Trophoblast cell (in vitro differentiated cells and primary cell): ENCODE results near the gene RRH.

Experiments
- DNase-seq, 2 donors: peaks; one replicate each; pipeline ENCODE4 v3.0.0-alpha.2; 2016
- H2AFZ ChIP-seq: 2 replicates; pipeline ENCODE4 v1.6.1; 2013; ENCODE audit warnings: low read length, moderate library complexity, mild to moderate bottlenecking; ENCODE audit not compliant: insufficient read depth, poor library complexity
- H2AK5ac ChIP-seq: 2 replicates; pipeline ENCODE4 v1.6.1; 2013; ENCODE audit warnings: mild to moderate bottlenecking, low read length
- H2BK120ac ChIP-seq: 2 replicates; pipeline ENCODE4 v1.6.1; 2013; ENCODE audit warnings: low read length, mild to moderate bottlenecking, moderate library complexity; ENCODE audit not compliant: insufficient read depth, poor library complexity
- H2BK12ac ChIP-seq: 2 replicates; pipeline ENCODE4 v1.6.1; 2013; ENCODE audit warnings: mild to moderate bottlenecking, low read length, moderate library complexity
- H2BK5ac ChIP-seq: 2 replicates; pipeline ENCODE4 v1.6.1; 2013; ENCODE audit warnings: low read length, low read depth, moderate library complexity, mild to moderate bottlenecking; ENCODE audit not compliant: poor library complexity
- H3K14ac ChIP-seq: 2 replicates; pipeline ENCODE4 v1.6.1; 2013; ENCODE audit warnings: mild to moderate bottlenecking, low read length
- H3K18ac ChIP-seq: 2 replicates; pipeline ENCODE4 v1.6.1; 2013; ENCODE audit warnings: mild to moderate bottlenecking, low read length
- H3K23ac ChIP-seq: 2 replicates; pipeline ENCODE4 v1.6.1; 2013; ENCODE audit warnings: low read length
- H3K27ac ChIP-seq: 2 replicates; pipeline ENCODE4 v1.5.1; 2013; ENCODE audit warnings: low read depth, mild to moderate bottlenecking, inconsistent platforms, low read length, moderate library complexity
- H3K27me3 ChIP-seq: 2 replicates; pipeline ENCODE4 v1.6.1; 2013; ENCODE audit warnings: inconsistent platforms, mild to moderate bottlenecking, low read length, moderate library complexity; ENCODE audit not compliant: insufficient read depth
- H3K36me3 ChIP-seq, 2 experiments: 1 replicate in 1 of 2; 2 replicates in 1 of 2; pipeline ENCODE4 v1.6.1; 2013; ENCODE audit warnings: low read length in 2 of 2, mild to moderate bottlenecking in 2 of 2, moderate library complexity in 1 of 2; ENCODE audit not compliant: insufficient read depth in 2 of 2, control insufficient read depth in 1 of 2
- H3K4ac ChIP-seq: 2 replicates; pipeline ENCODE4 v1.6.1; 2013; ENCODE audit warnings: low read depth, mild to moderate bottlenecking, low read length, moderate library complexity
- H3K4me1 ChIP-seq, 2 experiments: 1 replicate in 1 of 2; 2 replicates in 1 of 2; pipeline ENCODE4 v1.6.1; 2013; ENCODE audit warnings: low read length in 2 of 2, mild to moderate bottlenecking in 2 of 2, moderate library complexity in 1 of 2; ENCODE audit not compliant: insufficient read depth in 2 of 2, control insufficient read depth in 1 of 2
- H3K4me2 ChIP-seq: 2 replicates; pipeline ENCODE4 v1.6.1; 2013; ENCODE audit warnings: inconsistent platforms, mild to moderate bottlenecking, low read length, moderate library complexity
- H3K4me3 ChIP-seq: 2 replicates; pipeline ENCODE4 v1.5.1; 2013; ENCODE audit warnings: mild to moderate bottlenecking, low read depth, low read length, inconsistent platforms
- H3K79me1 ChIP-seq: one replicate; pipeline ENCODE4 v1.6.1; 2013; ENCODE audit warnings: low read length
- H3K79me2 ChIP-seq: 2 replicates; pipeline ENCODE4 v1.6.1; 2013; ENCODE audit warnings: low read length, mild to moderate bottlenecking; ENCODE audit not compliant: control insufficient read depth, insufficient read depth, poor library complexity
- H3K9ac ChIP-seq: 2 replicates; pipeline ENCODE4 v1.6.1; 2013; ENCODE audit warnings: mild to moderate bottlenecking, low read length
- H3K9me3 ChIP-seq: 2 replicates; pipeline ENCODE4 v1.6.1; 2013; ENCODE audit warnings: low read depth, mild to moderate bottlenecking, control low read depth, inconsistent platforms, low read length; ENCODE audit not compliant: insufficient read depth
- H4K12ac ChIP-seq: 2 replicates; pipeline ENCODE4 v1.6.1; 2013; ENCODE audit warnings: low read depth, mild to moderate bottlenecking, low read length, moderate library complexity
- H4K8ac ChIP-seq: 2 replicates; pipeline ENCODE4 v1.6.1; 2013; ENCODE audit warnings: low read depth, mild to moderate bottlenecking, low read length, moderate library complexity
- H4K91ac ChIP-seq: one replicate; pipeline ENCODE4 v1.6.1; 2013; ENCODE audit warnings: low read depth, mild to moderate bottlenecking, low read length, moderate library complexity
- WGBS: extraction: QIAGEN DNeasy Blood & Tissue Kit; methylation state at CpG from one replicate; pipeline ENCODE4 v1.1.7; 2013; ENCODE audit warnings: missing lambda C conversion rate; ENCODE audit not compliant: insufficient read length, insufficient coverage; ENCODE audit errors: extremely low coverage; 5-methylcytosine and 5-hydroxymethylcytosine counted together

The RRH gene

GRCh38 chr4:109836985-109837384 is 9.2 kb downstream of the RRH start:
- H3K4me3 ChIP-seq: no peak overlapping the region
- H3K79me2 ChIP-seq: no peaks in the 10 kb centered on the region
- H3K27me3 ChIP-seq: no peaks in the 10 kb centered on the region
- DNase-seq: no peak
- H4K91ac ChIP-seq: no peak overlapping the region
- no peak overlapping the region for H2BK12ac ChIP-seq
- H3K14ac ChIP-seq: no peak overlapping the region
- no peak overlapping the region for H2AK5ac ChIP-seq
- no peak overlapping the region for H3K4me2 ChIP-seq
- H3K9ac ChIP-seq: no peak overlapping the region
- H4K8ac ChIP-seq: no peak overlapping the region
- H2BK5ac ChIP-seq: no peak overlapping the region
- no peaks in the 10 kb centered on the region for H3K36me3 ChIP-seq
- H4K12ac ChIP-seq: no peak overlapping the region
- H3K9me3 ChIP-seq: no peaks in the 10 kb centered on the region
- H3K23ac ChIP-seq: no peak overlapping the region
- H3K4ac ChIP-seq: no peak overlapping the region
- H3K79me1 ChIP-seq: no peaks in the 10 kb centered on the region
- no peak overlapping the region for H2BK120ac ChIP-seq
- no peak overlapping the region for H3K27ac ChIP-seq
- H3K4me1 ChIP-seq: no peaks in the 10 kb centered on the region
- WGBS: no CpG with 5 or more reads among the region's 3 CpGs
- no peak overlapping the region for H3K18ac ChIP-seq
- no peak overlapping the region for H2AFZ ChIP-seq

- WGBS: no CpG with 5 or more reads among the region's 6 CpGs
- H3K4me1 ChIP-seq: no peaks in the 10 kb centered on the region
Observed at GRCh38 chr4:109846395-109847098, 18.8 kb downstream of the RRH start.

DNA sequence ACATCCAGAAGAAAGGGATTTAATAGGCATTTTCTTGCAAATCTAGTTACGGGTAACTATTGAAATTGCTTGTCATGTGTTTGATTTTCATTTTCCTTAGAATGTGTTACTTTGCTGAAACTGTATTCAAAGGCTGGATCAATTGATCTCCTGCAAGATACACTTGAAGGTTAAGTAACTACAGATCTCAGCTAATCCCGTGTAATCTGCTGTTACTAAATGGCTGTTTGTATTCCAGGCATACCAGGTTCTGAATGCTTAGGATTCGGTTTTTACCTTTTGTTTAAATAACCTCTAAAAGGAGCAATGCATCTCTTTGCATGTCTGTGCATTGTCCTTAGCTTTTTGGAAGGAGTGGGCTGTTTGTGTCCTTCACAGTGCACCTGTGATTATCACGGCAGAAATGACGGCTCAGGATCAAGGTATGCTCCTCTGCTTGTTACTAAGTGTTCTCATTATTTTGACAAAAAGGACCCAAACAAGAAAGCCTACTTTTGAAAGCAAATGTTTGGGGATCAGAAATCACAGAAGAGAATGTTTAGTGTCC is 20.2 kb downstream of the RRH start, which contains the start of gene LRIT3:
TSS of gene LRIT3 (plus strand) at position 212 of the 547 bp plus-strand sequence. CDS start at position 307, 95 bp downstream.
- no peaks in the 10 kb centered on the region for H3K79me2 ChIP-seq
- H3K36me3 ChIP-seq: no peaks in the 10 kb centered on the region
- no peak within 1 kb of the TSS for H4K91ac ChIP-seq
- no peak within 1 kb of the TSS for H3K27ac ChIP-seq
- H3K9ac ChIP-seq: no peak within 1 kb of the TSS
- H3K23ac ChIP-seq: no peak within 1 kb of the TSS
- H3K4me2 ChIP-seq: no peak within 1 kb of the TSS
- no peak within 1 kb of the TSS for H2AFZ ChIP-seq
- H3K9me3 ChIP-seq: no peaks in the 10 kb centered on the region
- H2AK5ac ChIP-seq: no peak within 1 kb of the TSS
- H4K8ac ChIP-seq: no peak within 1 kb of the TSS
- no CpG with 5 or more reads among the region's 5 CpGs for WGBS
- H2BK12ac ChIP-seq: no peak within 1 kb of the TSS
- DNase-seq: no peak
- no peak within 1 kb of the TSS for H3K4ac ChIP-seq
- no peaks in the 10 kb centered on the region for H3K4me1 ChIP-seq
- no peak within 1 kb of the TSS for H4K12ac ChIP-seq
- no peak within 1 kb of the TSS for H3K4me3 ChIP-seq
- H2BK120ac ChIP-seq: no peak within 1 kb of the TSS
- no peak within 1 kb of the TSS for H2BK5ac ChIP-seq
- no peak within 1 kb of the TSS for H3K18ac ChIP-seq
- no peak within 1 kb of the TSS for H3K14ac ChIP-seq
- H3K79me1 ChIP-seq: no peaks in the 10 kb centered on the region
- H3K27me3 ChIP-seq: no peaks in the 10 kb centered on the region

More at GRCh38 chr4:109846395-109847098, 18.8 kb downstream of the RRH start:
- Histone ChIP-seq H2AFZ (no peak overlapping the region), H3K9ac (no peak overlapping the region), H3K14ac (no peak overlapping the region), H3K4me3 (no peak overlapping the region), H2BK12ac (no peak overlapping the region), H3K4ac (no peak overlapping the region), H2BK120ac (no peak overlapping the region), H3K79me2 (no peaks in the 10 kb centered on the region), H3K4me2 (no peak overlapping the region), H3K79me1 (no peaks in the 10 kb centered on the region), H2BK5ac (no peak overlapping the region), H3K18ac (no peak overlapping the region), H2AK5ac (no peak overlapping the region), H4K12ac (no peak overlapping the region), H3K23ac (no peak overlapping the region), H4K91ac (no peak overlapping the region), H3K9me3 (no peaks in the 10 kb centered on the region), H3K27ac (no peak overlapping the region), H3K36me3 (no peaks in the 10 kb centered on the region), H3K27me3 (no peaks in the 10 kb centered on the region), H4K8ac (no peak overlapping the region)
- DNase-seq: no peak

DNA sequence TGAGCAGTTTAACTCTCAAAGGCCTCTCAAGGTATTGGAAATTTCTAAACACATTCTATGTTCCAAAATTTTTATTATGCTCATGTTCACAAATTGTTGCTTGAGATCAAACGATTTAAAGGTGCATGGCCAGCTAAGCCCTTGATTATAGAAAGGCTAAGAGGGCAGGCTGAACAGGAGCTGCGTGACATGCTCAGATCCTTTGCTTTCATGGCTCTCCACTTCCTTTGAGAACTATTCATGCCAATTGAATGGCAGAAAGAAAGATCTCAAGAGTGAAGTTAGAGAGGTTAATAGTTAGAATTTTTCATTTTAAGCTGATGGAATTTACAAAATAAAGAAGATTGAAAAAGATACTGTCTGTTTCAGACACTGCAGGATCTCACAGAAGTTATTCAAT is 20.7 kb downstream of the RRH start:
- Histone ChIP-seq H2AFZ (no peak overlapping the region), H3K79me2 (no peaks in the 10 kb centered on the region), H3K4me1 (no peaks in the 10 kb centered on the region), H4K91ac (no peak overlapping the region), H3K79me1 (no peaks in the 10 kb centered on the region), H3K4me2 (no peak overlapping the region), H4K8ac (no peak overlapping the region), H3K27me3 (no peaks in the 10 kb centered on the region), H4K12ac (no peak overlapping the region), H2AK5ac (no peak overlapping the region), H3K14ac (no peak overlapping the region), H2BK120ac (no peak overlapping the region), H2BK12ac (no peak overlapping the region), H3K36me3 (no peaks in the 10 kb centered on the region), H3K4ac (no peak overlapping the region), H3K4me3 (no peak overlapping the region), H2BK5ac (no peak overlapping the region), H3K9ac (no peak overlapping the region), H3K9me3 (no peaks in the 10 kb centered on the region), H3K27ac (no peak overlapping the region), H3K18ac (no peak overlapping the region), H3K23ac (no peak overlapping the region)
- no CpG with 5 or more reads among the region's 2 CpGs for WGBS
- DNase-seq: no peak
